ENCODE data around the gene IL36RN. TPM values are rescaled to one million over a fixed set of nuclear protein-coding genes. Genes with fewer than 3 reads are reported as not detected.

Gene IL36RN
- polyA plus RNA-seq, 1 donor from 2014 or later: not detected

- no peaks in the 10 kb centered on the region for H3K9me3 ChIP-seq (ENCODE audit: low read length)
- no peaks in the 10 kb centered on the region for H3F3A ChIP-seq (ENCODE audit: insufficient read depth, low read length, poor library complexity, severe bottlenecking)
- H2AFZ ChIP-seq (ENCODE audit: low read depth, low read length): no peak overlapping the region
- no peaks in the 10 kb centered on the region for H3K79me2 ChIP-seq (replicated peaks; ENCODE audit: insufficient read depth, low read length)
- no peak overlapping the region for H3K4me3 ChIP-seq (ENCODE audit: low read length)
- H3K9me2 ChIP-seq (ENCODE audit: insufficient read depth, low read length): no peaks in the 10 kb centered on the region
- no peak overlapping the region for H3K9ac ChIP-seq (ENCODE audit: low read length)
- no peaks in the 10 kb centered on the region for H3K36me3 ChIP-seq (ENCODE audit: insufficient read depth, low read length)
- H3K4me2 ChIP-seq (ENCODE audit: low read length): no peak overlapping the region
- no peaks in the 10 kb centered on the region for H4K20me1 ChIP-seq (ENCODE audit: insufficient read depth)
- no peak overlapping the region for H3K27ac ChIP-seq (ENCODE audit: low read length)
- TF ChIP-seq EZH2 (IDR thresholded peaks at IDR 0.05; ENCODE audit: borderline replicate concordance, insufficient read depth, low read length, poor library complexity, severe bottlenecking) (no peak), RAD21 (conservative IDR thresholded peaks at IDR 0.05) (peak; percentile 49), EP300 (conservative IDR thresholded peaks at IDR 0.05; ENCODE audit: poor library complexity, severe bottlenecking) (no peak), CTCF (IDR thresholded peaks at IDR 0.05; ENCODE audit: poor library complexity, severe bottlenecking) (peak; percentile 55), SMC3 (conservative IDR thresholded peaks at IDR 0.05; ENCODE audit: poor library complexity) (peak; percentile 23)
- no peaks in the 10 kb centered on the region for H3K27me3 ChIP-seq (ENCODE audit: insufficient read depth, low read depth, low read length)
Measured at GRCh38 chr2:113080134-113080533, 21.1 kb downstream of the IL36RN start.

- H3K4me3 ChIP-seq (ENCODE audit: low read length): no peak overlapping the region
- TF ChIP-seq TAF1 (IDR thresholded peaks at IDR 0.05; ENCODE audit: low read depth) (no peak), CTCF (IDR thresholded peaks at IDR 0.05; ENCODE audit: poor library complexity, severe bottlenecking) (no peak), REST (IDR thresholded peaks at IDR 0.05; ENCODE audit: borderline replicate concordance) (no peak), POLR2AphosphoS5 (IDR thresholded peaks at IDR 0.05) (no peak), EP300 (conservative IDR thresholded peaks at IDR 0.05; ENCODE audit: poor library complexity, severe bottlenecking) (no peak), RAD21 (conservative IDR thresholded peaks at IDR 0.05) (no peak), SMC3 (conservative IDR thresholded peaks at IDR 0.05; ENCODE audit: poor library complexity) (no peak)
- H2AFZ ChIP-seq (ENCODE audit: low read depth, low read length): no peak overlapping the region
- no peaks in the 10 kb centered on the region for H3K36me3 ChIP-seq (ENCODE audit: insufficient read depth, low read length)
- no peaks in the 10 kb centered on the region for H3K79me2 ChIP-seq (replicated peaks; ENCODE audit: insufficient read depth, low read length)
- H3K4me2 ChIP-seq (ENCODE audit: low read length): no peak overlapping the region
- no peaks in the 10 kb centered on the region for H4K20me1 ChIP-seq (ENCODE audit: insufficient read depth)
- H3K9me2 ChIP-seq (ENCODE audit: insufficient read depth, low read length): no peaks in the 10 kb centered on the region
- no peak overlapping the region for H3K27ac ChIP-seq (ENCODE audit: low read length)
- no peaks in the 10 kb centered on the region for H3K27me3 ChIP-seq (ENCODE audit: insufficient read depth, low read depth, low read length)
- no peaks in the 10 kb centered on the region for H3F3A ChIP-seq (ENCODE audit: insufficient read depth, low read length, poor library complexity, severe bottlenecking)
- no peak overlapping the region for H3K9ac ChIP-seq (ENCODE audit: low read length)
- H3K9me3 ChIP-seq (ENCODE audit: low read length): no peaks in the 10 kb centered on the region
Measured at GRCh38 chr2:113081488-113082210, 22.7 kb downstream of the IL36RN start.
